HG02642 (cell line): Measurements from ENCODE around the gene SAXO1.

Experiments
- ATAC-seq: cut with Tn5 transposase; IDR thresholded peaks from one replicate; pipeline ENCODE4 v1.9.1; 2021; ENCODE audit warnings: mild to moderate bottlenecking; ENCODE audit not compliant: unreplicated experiment, poor library complexity

Gene SAXO1

GRCh38 chr9:18890372-18890771, 142.6 kb downstream of the SAXO1 start:
- ATAC-seq: no peak

DNA sequence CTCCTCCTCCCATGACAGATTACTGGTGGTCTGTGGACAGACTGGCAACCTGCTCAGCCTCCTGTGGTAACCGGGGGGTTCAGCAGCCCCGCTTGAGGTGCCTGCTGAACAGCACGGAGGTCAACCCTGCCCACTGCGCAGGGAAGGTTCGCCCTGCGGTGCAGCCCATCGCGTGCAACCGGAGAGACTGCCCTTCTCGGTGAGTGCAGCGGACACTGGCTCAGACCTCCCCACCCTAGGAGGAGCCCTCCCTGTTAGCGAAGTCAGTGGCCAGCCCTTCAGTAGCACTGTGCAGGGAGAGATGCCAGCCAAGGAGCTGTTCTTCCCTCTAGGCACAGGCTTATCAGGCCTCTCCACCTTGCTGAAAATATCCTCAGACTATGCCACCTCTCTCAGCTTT, 143.5 kb downstream of the SAXO1 start:
- no peak for ATAC-seq

DNA sequence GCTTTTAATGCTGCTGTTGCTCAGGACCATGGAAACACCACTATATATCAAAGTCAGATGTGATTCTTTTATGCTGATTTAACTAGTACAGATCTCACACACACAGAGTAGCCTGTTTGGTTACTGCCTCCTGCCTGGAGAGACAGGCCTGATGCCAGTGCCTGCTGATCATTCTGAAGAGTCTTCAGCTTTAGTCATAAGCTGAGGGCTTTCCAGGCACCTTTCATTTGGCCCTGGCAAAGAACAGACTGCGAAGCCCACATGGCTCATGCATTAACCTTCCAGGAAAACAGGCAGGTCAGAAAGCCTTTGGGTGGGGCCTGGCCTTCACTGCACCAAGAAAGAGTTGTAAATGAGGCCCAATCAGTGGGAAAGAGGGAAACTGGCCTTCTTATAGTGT, 144.7 kb downstream of the SAXO1 start:
- ATAC-seq: no peak

DNA sequence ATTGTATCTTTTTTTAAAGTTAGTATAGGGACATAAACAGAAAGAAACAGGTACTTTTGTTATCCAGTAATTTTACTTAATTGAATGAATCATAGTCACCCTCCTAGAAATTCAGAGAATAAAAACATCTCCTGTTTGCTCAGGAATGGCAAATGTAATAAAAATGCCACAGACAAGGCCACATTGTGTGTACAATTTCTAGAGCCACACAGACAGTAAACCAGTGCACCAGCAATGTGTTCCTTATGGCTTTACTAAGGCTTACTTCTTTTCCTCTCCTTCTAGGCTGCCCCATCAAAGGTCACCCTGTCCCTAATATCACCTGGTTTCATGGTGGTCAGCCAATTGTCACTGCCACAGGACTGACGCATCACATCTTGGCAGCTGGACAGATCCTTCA, 145.5 kb downstream of the SAXO1 start:
- no peak for ATAC-seq

- ATAC-seq: no peak
Observed at GRCh38 chr9:18881758-18882157, 151.3 kb downstream of the SAXO1 start.

- ATAC-seq: no peak
Observed at GRCh38 chr9:18877984-18878383, 155.0 kb downstream of the SAXO1 start.
